ENCODE data around the gene POLR2F.

DNA sequence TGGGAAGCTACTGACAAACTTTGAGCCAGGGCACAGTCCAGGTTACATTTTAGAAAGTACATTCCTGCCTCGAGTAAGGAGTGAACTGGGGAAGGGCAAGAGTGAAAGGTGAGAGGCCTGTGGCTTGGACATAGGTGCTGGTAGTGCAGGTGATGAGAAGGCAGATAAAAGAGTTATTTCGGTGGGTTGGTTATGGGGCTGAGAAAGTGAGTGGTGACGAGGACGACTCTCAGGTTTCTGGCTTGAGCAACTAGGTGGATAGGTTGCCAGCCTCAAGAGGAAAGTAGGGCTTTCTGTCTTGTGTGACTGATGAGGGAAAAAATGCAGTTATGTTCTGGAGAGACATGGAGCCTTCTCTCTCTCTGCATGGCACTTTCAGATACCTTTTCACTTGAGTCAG lies 3.7 kb downstream of the POLR2F start:
- TF ChIP-seq, protein P1, sequence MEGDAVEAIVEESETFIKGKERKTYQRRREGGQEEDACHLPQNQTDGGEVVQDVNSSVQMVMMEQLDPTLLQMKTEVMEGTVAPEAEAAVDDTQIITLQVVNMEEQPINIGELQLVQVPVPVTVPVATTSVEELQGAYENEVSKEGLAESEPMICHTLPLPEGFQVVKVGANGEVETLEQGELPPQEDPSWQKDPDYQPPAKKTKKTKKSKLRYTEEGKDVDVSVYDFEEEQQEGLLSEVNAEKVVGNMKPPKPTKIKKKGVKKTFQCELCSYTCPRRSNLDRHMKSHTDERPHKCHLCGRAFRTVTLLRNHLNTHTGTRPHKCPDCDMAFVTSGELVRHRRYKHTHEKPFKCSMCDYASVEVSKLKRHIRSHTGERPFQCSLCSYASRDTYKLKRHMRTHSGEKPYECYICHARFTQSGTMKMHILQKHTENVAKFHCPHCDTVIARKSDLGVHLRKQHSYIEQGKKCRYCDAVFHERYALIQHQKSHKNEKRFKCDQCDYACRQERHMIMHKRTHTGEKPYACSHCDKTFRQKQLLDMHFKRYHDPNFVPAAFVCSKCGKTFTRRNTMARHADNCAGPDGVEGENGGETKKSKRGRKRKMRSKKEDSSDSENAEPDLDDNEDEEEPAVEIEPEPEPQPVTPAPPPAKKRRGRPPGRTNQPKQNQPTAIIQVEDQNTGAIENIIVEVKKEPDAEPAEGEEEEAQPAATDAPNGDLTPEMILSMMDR (IDR thresholded peaks at IDR 0.05) = no peak
- no peak for TF ChIP-seq POLR2A (IDR thresholded peaks at IDR 0.05)
